Hepatocyte (in vitro differentiated cells): ENCODE measurements around the gene SEC63. TPM values are rescaled to one million over a fixed set of nuclear protein-coding genes. Genes with fewer than 3 reads are reported as not detected.
A peak's percentile ranks its signal among the peaks of the same experiment; 100 is the strongest.
"Not testable (repeated sequence)": the region's sequence is repeated elsewhere in the genome, so short reads cannot be mapped to it uniquely, and the experiment has no call there.

Experiments
- DNase-seq: peaks from one replicate; pipeline ENCODE4 v3.0.0-alpha.2; 2016; ENCODE audit warnings: low spot score
- H2AFZ ChIP-seq: fragments of 200-600 bp; sonication (generic); 2 replicates; pipeline ENCODE4 v1.6.0; 2016; ENCODE audit warnings: antibody characterized with exemption, mild to moderate bottlenecking
- H3K27ac ChIP-seq: fragments of 200-600 bp; sonication (generic); 2 replicates; pipeline ENCODE4 v1.5.1; 2016; ENCODE audit warnings: mild to moderate bottlenecking
- H3K27me3 ChIP-seq: fragments of 200-600 bp; sonication (generic); 2 replicates; pipeline ENCODE4 v1.6.1; 2016
- H3K36me3 ChIP-seq: fragments of 200-600 bp; sonication (generic); replicated peaks from 2 replicates; pipeline ENCODE4 v1.5.1; 2016; ENCODE audit warnings: low read depth; ENCODE audit not compliant: insufficient read depth
- H3K4me1 ChIP-seq: fragments of 200-600 bp; sonication (generic); 2 replicates; pipeline ENCODE4 v1.5.1; 2016; ENCODE audit warnings: mild to moderate bottlenecking, moderate library complexity; ENCODE audit not compliant: insufficient read depth
- H3K4me2 ChIP-seq: fragments of 200-600 bp; sonication (generic); 2 replicates; pipeline ENCODE4 v1.6.0; 2016
- H3K4me3 ChIP-seq: fragments of 200-600 bp; sonication (generic); 2 replicates; pipeline ENCODE4 v1.5.1; 2016; ENCODE audit warnings: mild to moderate bottlenecking
- H3K79me2 ChIP-seq: fragments of 200-600 bp; sonication (generic); 2 replicates; pipeline ENCODE4 v1.6.0; 2017; ENCODE audit warnings: mild to moderate bottlenecking
- H3K9me2 ChIP-seq: fragments of 200-600 bp; sonication (generic); replicated peaks from 2 replicates; pipeline ENCODE4 v1.6.0; 2017; ENCODE audit warnings: mild to moderate bottlenecking; ENCODE audit not compliant: insufficient read depth
- H3K9me3 ChIP-seq: fragments of 200-600 bp; sonication (generic); 2 replicates; pipeline ENCODE4 v1.5.1; 2016; ENCODE audit warnings: low read depth, mild to moderate bottlenecking
- H4K20me1 ChIP-seq: fragments of 200-600 bp; sonication (generic); 2 replicates; pipeline ENCODE4 v1.6.0; 2016; ENCODE audit warnings: mild to moderate bottlenecking; ENCODE audit not compliant: insufficient read depth, poor library complexity, severe bottlenecking
- CTCF ChIP-seq: fragments of 200-600 bp; sonication (generic); IDR thresholded peaks from 2 replicates; pipeline ENCODE4 v1.5.1; 2016; ENCODE audit warnings: antibody characterized with exemption, mild to moderate bottlenecking; ENCODE audit not compliant: poor library complexity
- EZH2 ChIP-seq: fragments of 200-600 bp; sonication (generic); IDR thresholded peaks from 2 replicates; pipeline ENCODE4 v1.6.1; 2016; ENCODE audit warnings: antibody characterized with exemption, mild to moderate bottlenecking, borderline replicate concordance
- EZH2phosphoT487 ChIP-seq: fragments of 200-600 bp; sonication (generic); IDR thresholded peaks from one replicate; pipeline ENCODE4 v1.6.1; 2018; ENCODE audit warnings: antibody characterized with exemption, mild to moderate bottlenecking, low read depth, moderate library complexity; ENCODE audit not compliant: unreplicated experiment, severe bottlenecking
- WGBS: methylation state at CpG from one replicate; pipeline ENCODE4 v1.1.6; 2016; ENCODE audit warnings: low lambda C conversion rate; ENCODE audit errors: missing lambda C conversion rate; 5-methylcytosine and 5-hydroxymethylcytosine counted together
- polyA plus RNA-seq: library from polyadenylated mRNA; unstranded; fragments of >200 nt; fragmentation: Nextera tagmentation; extraction: Ambion mirVana; gene quantifications from 2 replicates; pipeline ENCODE4 v1.2.1, GENCODE V29; 2016
- total RNA-seq: library from RNA; depleted of rRNA; stranded (reverse); fragments of >200 nt; gene quantifications from 2 replicates; pipeline ENCODE4 v1.2.3, GENCODE V29; 2014

SEC63 gene
- total and polyA plus RNA-seq, 2 experiments from 2014 or later = 36.6 to 131 TPM

DNA sequence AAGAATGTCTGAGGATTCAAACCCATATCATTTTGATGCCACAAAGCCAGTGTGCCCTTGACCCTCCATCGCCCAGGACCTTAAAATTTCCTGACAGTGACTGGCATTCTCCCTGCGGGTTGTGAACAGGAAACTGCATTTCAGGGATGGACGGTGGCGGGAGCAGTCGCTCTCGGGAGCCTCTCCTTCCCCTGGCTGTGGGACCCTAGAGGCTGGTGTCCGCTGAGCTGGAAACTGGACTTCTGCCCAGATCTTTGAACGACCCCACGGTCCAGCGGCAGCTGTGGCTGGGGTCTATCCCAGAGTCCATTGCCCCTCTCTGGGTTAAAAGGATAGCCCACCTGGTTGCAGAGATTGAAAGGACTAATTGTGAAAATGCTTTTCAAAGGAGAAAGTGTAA is 1.4 kb upstream of the SEC63 start:
- H2AFZ ChIP-seq = no peak overlapping the region
- WGBS = 75% methylated on average over 10 of the region's 10 CpGs
- H3K27me3 ChIP-seq = no peaks in the 10 kb centered on the region
- no peak overlapping the region for H3K4me2 ChIP-seq
- H3K79me2 ChIP-seq = peaks cover 38% of the 10 kb centered on the region
- peaks cover 12% of the 10 kb centered on the region for H3K4me1 ChIP-seq
- H3K27ac ChIP-seq = no peak overlapping the region
- no peaks in the 10 kb centered on the region for H3K36me3 ChIP-seq
- no peaks in the 10 kb centered on the region for H3K9me3 ChIP-seq
- DNase-seq = no peak
- no peak overlapping the region for H3K4me3 ChIP-seq
- TF ChIP-seq CTCF (no peak), EZH2 (no peak), EZH2phosphoT487 (no peak)
- H4K20me1 ChIP-seq = peaks cover 22% of the 10 kb centered on the region
- H3K9me2 ChIP-seq = no peaks in the 10 kb centered on the region

DNA sequence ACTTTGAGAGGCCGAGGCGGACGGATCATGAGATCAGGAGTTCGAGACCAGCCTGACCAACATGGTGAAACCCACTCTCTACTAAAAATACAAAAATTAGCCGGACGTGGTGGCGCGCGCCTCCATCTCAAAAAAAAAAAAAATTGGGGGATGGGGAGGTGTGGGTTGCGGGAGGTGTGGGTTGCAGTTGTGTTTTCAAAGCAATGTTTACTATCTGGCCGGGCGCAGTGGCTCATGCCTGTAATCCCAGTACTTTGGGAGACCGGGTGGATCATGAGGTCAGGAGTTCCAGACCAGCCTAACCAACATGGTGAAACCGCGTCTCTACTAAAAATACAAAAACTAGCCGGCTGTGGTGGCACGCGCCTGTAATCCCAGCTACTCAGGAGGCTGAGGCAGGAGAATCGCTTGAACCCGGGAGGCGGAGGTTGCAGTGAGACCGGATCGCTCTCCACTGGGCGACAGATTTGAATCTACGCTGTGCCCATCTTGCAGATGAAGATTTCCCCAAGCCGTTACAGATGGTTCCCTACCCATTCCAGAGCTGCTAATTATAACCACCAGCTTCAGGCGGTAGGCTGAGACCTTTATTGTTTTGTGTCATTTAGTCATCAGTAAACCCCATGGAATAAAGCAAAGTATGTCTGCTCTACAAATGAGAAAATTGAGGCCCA is 818 bp upstream of the SEC63 start:
- H3K9me2 ChIP-seq, H3K9me3 ChIP-seq, H3K36me3 ChIP-seq, H3K27me3 ChIP-seq, DNase-seq: not testable (repeated sequence)
- Histone ChIP-seq H3K79me2 (peaks cover 42% of the 10 kb centered on the region), H3K4me3 (peak overlapping the region; percentile 45), H3K27ac (peak overlapping the region; percentile 62), H4K20me1 (peaks cover 25% of the 10 kb centered on the region), H2AFZ (peak overlapping the region; percentile 76), H3K4me2 (peak overlapping the region; percentile 79), H3K4me1 (peaks cover 13% of the 10 kb centered on the region)
- 81% methylated on average over 27 of the region's 27 CpGs for WGBS

DNA sequence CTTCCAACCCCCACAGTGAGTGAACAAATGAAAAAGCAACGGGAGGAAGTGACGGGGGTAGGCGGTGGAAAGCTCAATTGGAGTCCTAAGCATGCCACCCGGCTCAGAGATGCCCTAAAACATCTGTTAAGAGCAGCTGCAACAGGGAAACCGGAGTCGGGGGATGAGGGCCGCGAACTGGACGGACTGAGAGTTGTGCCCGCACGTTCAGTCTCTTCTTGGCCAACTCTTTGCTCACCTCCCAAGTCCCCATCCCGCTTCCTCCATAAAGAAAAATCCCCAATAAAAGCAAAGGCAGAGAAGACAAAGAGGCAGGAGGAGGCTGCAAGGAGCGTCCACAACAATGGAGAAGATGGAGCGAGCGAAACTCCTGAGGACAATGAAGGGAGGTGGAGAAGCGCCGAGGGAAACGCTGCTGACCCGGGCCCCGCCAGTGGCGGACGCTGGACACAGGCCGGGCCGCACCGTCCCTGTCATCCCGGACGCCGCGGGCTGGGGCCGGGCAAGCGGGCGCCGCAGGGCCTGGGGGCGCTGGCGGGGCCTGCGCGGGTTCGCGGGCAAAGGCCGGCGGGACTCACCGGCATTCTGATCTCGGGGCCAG is 600 bp downstream of the SEC63 start:
- no peaks in the 10 kb centered on the region for H3K27me3 ChIP-seq
- H4K20me1 ChIP-seq = peaks cover 37% of the 10 kb centered on the region
- H3K4me1 ChIP-seq = peaks cover 20% of the 10 kb centered on the region
- H3K4me3 ChIP-seq = peak overlapping the region; percentile 74
- DNase-seq = peak; percentile 68
- H3K9me3 ChIP-seq = no peaks in the 10 kb centered on the region
- H3K27ac ChIP-seq = peak overlapping the region; percentile 93
- H3K36me3 ChIP-seq = no peaks in the 10 kb centered on the region
- no peaks in the 10 kb centered on the region for H3K9me2 ChIP-seq
- peak overlapping the region; percentile 82 for H3K4me2 ChIP-seq
- WGBS = 1% methylated on average over 36 of the region's 43 CpGs
- TF ChIP-seq EZH2 (no peak), EZH2phosphoT487 (no peak), CTCF (no peak)
- peaks cover 51% of the 10 kb centered on the region for H3K79me2 ChIP-seq
- H2AFZ ChIP-seq = peak overlapping the region; percentile 81

DNA sequence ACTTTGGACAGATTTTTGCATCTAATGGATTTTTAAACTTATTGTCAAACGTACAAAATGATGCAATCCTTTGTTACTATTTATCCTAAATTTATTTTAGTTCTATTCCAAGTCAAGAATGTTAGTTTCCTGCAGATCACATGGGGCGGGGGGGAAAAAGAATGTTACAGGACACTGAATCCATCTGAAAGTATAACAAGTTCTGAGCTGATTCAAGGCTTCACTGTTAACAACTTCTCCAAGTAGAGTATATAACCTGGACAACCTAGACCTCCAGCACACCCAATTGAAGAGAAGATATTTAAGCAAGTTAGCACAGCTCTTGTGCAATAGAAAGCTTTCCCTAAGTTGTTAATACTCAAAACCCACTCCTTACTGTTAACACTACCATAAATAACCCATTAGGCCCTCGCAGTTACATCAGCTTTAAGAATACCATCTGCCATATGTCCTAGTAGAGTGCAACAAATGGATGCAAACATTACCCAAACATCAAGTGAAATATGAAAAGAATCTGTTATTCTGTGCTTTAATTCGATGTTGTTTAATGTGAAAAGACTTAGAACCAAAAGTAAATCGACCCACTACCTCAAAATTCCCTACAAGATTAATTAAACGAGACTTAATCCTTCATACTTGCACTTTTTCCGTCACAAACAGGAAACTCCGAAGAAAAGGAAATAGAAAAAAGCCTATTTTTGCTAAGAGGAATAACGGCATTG is 1.3 kb downstream of the SEC63 start:
- H3K9me2 ChIP-seq = no peaks in the 10 kb centered on the region
- peak; percentile 44 for DNase-seq
- H2AFZ ChIP-seq = peak overlapping the region; percentile 81
- WGBS = 8% methylated on average over 9 of the region's 9 CpGs
- peak overlapping the region; percentile 82 for H3K4me2 ChIP-seq
- H3K79me2 ChIP-seq = peaks cover 58% of the 10 kb centered on the region
- H3K27ac ChIP-seq = peak overlapping the region; percentile 93
- peak overlapping the region; percentile 74 for H3K4me3 ChIP-seq
- H3K27me3 ChIP-seq = no peaks in the 10 kb centered on the region
- H3K4me1 ChIP-seq = peaks cover 25% of the 10 kb centered on the region
- TF ChIP-seq CTCF (no peak), EZH2 (no peak), EZH2phosphoT487 (no peak)
- H3K9me3 ChIP-seq = no peaks in the 10 kb centered on the region
- no peaks in the 10 kb centered on the region for H3K36me3 ChIP-seq
- peaks cover 42% of the 10 kb centered on the region for H4K20me1 ChIP-seq
